HG03159 (cell line): ENCODE measurements around the gene GATA2.

ENCODE experiments used
- ATAC-seq: cut with Tn5 transposase; IDR thresholded peaks from one replicate; pipeline ENCODE4 v1.9.1; 2021; ENCODE audit warnings: mild to moderate bottlenecking, moderate library complexity; ENCODE audit not compliant: unreplicated experiment

Gene GATA2

DNA sequence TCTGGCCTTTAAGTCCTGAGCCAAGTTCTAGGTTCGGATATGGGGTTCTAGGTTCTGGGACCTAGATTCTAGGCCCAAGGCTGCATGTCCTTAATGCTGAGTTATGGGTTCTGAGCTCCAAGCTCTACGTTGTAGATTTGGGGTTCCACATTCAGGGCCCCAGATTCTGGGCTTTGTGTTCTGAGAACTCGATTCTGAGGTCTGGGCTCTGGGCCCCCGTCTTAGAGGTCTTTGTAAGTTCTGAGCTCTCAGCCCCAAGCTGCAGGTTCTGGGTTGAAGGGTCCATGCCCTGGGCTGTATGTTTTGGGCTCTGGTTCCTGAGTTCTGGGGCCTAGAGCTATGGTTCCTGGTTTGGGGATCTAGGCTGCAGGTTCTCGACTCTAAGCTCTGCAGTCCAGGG is 16.3 kb downstream of the GATA2 start:
- no peak for ATAC-seq

DNA sequence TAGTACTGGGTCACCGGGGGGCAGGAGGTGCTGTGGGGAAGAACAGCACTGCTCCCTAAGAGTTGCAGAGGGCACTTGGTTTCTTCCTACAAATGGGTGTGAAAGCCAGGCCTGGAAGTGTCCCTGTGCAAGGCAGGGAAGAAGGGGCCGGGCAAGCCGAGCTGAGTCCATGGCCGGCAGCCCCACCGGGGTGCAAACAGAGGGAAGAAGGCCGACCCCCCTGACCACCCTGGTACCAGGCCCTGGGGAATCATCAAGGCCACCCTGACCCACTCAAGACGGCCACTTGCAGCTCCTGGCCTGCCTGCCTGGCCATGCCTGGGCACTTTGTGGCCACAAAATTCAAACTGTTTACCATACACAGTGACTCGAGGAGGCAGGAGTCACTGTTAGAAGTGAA is 17.6 kb downstream of the GATA2 start:
- ATAC-seq: no peak

DNA sequence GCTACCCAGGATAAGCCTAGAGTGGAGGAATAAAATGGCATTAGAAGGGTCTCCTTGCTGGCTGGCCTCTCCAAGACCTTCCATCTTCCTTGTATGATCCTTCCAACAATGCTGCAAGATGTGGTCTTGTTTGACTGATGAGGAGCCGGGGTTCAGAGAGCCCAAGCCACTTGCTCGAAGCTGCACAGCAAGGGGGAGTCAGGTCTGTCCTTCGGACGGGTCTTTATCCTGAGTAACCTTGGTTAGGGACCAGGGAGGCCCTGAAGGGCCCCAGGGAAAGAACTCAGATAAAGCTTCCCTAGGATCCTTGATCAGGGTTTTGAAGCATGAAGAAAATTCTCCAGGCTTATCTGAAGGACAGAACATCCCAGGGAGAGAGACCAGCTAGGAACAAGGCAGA is 19.3 kb downstream of the GATA2 start:
- ATAC-seq: no peak

DNA sequence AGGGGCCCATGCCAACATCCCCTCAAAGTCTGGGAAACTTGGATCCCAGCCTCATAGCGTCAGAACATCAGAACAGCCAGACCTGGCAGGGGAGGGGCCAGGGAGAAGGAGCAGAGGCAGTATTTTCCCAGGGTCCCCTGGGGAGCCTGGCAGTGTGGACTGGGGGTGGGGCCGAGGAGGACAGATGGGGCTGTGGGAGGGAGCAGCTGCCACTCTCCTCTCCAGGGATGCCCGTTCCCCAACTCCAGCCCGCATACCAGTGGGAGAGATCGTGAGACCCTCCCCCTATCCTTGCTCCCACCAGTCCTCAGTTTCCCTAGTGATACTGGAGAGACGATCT is 19.9 kb downstream of the GATA2 start:
- ATAC-seq: no peak

DNA sequence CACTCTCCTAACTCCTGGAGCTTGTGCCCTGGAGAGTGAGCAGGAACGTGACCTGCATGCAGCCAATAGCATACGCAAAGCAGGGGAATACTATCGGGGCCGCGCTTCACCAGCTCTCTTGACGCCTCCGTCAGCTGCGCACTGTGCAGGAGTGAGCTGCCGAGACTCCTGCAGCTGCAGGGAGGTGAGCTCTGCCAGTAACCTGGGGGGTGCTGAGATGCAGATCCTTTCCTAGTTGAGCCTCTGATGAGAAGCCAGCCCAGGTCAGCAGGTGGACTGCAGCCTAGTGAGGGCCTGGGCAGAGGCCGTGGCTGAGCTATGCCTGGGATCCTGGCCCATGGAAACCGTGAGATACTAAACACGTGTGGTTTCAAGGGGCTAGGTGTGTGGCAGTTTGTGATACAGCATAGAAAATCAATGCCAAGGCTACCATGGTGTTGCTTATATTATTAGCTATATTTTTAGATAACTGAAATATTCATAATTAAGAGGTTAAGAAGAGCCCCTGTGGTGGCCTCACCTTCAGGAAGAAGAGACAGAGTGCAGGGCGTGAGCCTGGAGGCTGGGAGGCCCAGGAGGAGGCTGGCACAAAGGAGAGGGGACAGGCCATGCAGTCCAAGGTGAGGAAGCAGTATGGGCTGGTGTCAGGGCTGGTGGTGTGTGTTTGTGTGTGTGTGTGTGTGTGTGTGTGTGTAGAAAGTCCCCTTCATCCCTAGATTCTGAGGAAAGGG is 20.4 kb downstream of the GATA2 start:
- ATAC-seq: no peak

DNA sequence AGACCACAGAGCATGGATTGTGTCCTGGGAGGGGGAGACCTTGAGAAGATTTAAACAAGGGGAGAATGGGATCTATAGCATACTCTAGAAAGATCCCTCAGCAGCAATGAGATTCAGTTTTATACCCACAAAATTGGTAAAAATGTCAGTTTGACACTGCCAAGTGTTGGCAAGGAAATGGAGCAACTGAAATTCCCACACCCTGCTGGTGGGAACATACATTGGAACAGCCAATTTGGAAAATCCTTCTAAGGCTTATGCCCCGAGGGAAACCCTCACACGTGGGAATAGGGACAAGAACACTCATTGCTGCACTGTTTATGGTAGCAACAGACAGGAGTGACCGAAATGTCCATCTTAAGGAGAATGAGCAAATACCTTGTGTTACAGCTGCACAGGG is 21.3 kb downstream of the GATA2 start:
- no peak for ATAC-seq

DNA sequence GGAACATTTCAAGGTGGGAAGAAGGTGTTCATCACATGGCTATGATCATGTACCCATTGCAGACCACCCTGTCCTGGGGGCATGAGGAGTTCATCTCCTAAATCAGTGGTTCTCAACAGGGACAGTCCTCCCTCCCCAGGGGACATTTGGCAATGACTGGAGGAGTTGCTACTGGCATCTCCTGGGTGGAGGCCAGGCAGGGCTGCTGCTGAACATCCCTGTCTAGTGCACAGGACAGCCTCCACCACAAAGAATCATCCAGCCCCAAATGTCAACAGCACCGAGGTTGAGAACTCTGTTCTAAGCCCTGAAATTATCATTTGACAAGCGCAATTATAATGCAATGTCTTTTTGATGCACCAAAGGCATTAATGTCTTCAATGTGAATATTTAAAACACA is 21.9 kb downstream of the GATA2 start:
- no peak for ATAC-seq

DNA sequence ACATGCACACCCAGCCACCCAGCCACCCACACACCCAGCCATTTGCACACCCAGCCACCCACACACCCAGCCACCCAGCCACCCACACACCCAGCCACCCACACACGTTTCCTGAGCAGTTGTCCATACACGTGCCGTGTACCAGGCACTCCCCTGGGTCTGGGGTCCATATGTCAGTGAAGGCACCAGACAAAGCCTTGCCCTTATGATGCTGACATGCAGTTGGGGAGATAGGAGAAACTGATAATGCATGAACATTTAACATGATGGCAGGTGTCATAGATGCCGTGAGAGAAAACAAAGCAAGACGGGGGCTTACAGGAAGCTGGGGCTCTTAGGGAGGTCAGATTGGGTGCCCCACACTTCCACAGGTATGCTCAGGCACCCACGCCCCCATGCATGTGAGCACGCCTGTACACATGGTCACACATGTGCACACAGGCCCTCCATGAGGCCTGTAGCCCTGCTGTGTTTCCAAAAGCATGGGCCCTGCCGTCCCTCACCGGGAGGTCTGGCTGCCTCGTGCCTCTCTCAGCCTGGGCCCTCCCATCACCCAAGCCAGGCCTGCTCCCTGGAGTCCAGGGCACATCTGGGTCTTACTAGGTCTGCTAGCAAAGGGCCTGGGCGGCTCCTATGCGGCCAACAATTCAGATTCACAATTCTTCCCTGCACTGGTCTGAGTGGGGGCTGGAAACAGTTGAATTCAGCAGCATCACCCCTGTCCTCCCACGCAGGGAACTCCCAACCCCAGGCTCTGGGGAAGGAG is 22.7 kb downstream of the GATA2 start:
- no peak for ATAC-seq

DNA sequence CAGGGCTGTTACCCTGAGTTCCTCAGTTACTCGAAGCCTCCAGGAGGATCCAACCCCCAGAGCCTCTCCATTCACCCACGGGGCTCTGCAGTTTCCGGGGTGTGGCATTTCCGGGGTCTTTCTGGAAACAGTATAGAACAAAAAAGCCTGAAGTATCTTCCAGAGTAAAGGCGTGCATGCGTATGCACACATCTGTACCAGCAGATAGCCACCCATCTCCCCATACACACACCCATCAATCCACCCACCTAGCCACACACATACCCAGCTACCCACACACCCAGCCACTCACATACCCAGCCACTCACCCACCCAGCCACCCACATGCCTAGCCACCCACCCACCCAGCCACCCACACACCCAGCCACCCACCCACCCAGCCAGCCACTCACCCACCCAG is 23.4 kb downstream of the GATA2 start:
- no peak for ATAC-seq

DNA sequence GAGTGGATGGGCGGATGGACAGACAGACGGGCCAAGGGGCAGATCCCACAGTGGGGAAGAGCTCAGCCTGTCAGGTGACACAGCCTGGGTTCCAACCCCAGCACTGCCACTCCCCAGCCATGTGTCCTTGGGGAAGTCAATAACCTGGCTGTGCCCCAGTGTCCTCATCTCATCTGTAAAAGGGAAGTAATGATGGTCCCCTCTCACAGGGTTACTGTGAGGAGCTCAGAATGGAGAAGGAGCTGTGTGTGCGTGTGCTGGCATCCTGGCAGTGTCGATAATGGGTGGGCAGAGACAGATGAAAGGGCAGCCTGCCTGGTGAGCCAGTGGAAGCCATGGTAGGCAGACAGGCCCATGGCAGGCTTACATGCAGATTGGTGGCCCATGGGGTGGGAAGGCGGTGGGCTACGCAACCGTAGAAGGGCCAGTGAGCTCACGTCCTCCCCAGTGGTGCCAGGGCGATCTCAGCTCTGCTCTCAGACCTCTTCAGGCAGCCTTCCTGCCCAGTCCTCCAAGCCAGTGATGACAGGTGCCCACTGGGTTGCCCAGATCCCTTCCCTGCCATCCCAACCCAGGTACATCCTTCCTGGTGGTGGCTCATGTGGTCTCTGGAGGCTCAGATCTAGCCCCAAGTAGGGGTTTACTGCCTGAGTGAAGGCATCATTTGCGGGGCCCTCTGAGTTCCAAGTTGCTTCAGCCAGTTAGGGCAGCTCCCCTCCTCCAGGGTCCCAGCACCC is 24.0 kb downstream of the GATA2 start:
- ATAC-seq: no peak

DNA sequence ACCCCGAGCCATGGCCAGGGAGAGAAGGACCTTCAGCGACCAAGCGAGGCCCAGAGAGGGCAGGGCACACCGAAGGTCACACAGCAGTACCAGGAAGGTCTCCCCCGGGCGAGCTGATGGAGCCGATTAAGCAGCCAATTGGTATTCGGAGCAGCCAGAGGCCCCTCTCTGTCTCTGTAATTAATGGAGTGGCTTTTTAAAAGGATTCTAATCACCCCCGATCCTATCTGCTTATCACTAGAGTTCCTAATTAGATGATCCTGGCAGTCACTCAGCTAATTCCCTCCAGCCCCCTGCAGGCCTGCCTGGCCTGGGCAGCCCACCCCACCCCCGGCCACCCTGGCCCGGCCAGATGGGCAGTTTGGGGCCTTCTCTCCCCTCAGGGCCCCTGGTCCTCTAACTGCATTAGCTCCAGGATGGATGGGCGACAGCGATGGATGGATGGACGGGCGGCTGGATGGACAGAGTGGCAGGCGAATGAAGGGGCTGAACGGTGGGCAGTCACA is 24.7 kb downstream of the GATA2 start:
- ATAC-seq: no peak

DNA sequence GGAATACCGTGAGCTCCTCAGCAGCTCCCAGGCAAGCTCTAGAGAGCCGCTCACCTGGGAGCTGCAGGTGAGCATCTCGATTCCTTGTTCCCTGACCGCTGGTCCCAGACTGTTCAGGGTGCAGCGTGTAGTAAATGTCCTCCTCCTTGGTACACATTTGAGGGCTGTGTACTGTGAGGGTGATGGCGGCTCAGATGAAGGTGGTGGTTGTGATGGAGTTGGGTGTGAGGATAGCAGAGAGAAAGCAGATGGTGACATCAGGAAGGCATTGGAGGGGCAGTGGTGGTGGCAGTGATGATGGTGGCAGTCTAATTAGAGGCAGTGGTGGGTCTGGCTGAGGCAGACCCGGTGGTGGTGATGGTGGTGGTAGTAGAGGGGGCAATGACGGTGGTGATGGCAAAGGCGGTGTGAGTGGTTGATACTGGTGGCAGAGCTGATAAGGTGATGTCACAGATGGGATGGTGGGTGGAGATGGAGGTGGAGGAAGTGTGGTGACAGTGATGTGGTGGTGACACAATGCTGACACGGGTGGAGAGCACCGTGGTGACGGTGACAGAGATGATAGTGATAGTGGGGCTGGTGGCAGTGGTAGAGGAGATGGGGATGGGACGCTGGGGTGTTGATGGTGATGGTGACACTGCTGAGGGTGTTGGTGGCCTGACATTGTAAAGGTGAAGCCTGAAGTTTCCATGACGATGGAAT is 26.0 kb downstream of the GATA2 start, which contains the start of gene DNAJB8:
DNAJB8 (minus strand) TSS at position 51 of the 702 bp plus-strand sequence. CDS start 3,645 bp downstream, outside the sequence.
- no peak for ATAC-seq

DNA sequence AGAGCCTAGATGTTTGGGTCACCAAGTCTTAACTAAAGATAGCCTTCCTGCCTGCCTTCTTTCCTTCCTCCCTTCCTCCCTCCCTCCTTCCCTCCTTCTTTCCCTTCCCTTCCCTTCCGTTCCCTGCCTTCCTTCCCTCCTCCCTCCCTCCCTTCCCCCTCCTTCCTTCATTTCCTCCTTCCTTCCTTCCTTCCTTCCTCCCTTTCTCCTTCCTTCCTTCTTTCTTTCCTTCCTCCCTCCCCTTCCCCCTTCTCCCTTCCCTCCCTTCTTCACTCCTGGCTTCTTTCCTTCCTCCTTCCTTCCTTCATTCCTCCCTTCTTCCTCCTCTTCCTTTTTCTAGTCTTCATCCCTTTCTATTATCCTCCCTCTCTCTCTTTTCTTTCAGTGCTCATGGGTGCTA is 28.3 kb downstream of the GATA2 start:
- no peak for ATAC-seq

DNA sequence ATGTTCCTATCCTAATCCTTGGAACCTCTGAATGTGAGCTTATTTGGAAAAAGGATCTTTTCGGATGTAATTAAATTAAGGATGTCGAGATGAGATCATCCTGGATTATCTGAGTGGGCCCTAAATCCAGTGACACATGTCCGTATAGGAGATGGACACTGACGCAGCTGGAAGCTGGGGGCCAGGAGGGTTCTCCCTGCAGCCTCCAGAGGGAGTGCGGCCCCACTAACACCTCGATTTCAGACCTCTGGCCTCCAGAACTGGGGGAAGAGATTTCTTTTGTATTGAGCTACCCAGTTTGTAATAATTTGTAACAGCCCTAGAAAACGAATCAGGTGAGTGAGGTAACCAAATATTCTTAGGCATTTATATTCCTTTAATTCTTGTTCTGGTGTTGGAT is 28.8 kb downstream of the GATA2 start:
- no peak for ATAC-seq

DNA sequence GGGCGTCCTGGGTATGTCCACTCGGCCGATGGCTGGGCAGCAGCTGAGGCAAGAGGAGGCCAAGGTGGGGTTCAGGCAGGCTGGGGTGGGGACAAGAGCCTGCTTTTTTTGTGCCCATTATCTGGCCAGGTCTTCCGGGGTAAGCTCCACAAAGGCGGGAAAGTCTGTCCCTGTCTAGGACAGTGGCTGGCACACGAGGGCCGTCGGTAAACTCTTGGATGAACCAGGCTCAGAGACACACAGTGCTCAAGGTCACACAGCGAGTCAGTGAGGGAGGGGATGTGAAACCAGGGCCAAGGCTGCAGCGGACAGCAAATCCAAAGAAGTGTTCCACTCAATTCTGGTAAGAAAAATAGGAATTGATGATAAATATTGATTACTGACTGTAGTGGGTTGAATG is 29.2 kb downstream of the GATA2 start:
- ATAC-seq: no peak

DNA sequence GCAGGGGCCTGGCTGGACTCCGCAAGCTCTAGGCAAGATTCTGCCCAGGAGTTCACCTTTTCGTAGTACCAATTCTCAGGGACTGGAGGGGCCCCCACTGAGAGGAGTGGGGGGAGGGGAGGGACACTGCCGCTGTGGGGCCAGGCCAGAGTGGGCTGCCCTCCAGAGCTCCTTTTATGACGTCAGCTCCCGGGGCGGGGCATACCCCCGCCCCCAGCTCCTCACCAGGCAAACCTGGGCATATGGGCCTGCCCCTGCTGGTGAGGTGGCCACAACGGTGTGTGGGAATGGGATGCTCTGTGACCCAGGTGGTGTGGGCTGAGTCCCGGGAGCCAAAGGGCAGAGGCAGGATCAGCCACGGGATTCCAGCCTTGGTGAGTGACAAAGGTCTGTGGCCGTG is 29.6 kb downstream of the GATA2 start:
- ATAC-seq: no peak

DNA sequence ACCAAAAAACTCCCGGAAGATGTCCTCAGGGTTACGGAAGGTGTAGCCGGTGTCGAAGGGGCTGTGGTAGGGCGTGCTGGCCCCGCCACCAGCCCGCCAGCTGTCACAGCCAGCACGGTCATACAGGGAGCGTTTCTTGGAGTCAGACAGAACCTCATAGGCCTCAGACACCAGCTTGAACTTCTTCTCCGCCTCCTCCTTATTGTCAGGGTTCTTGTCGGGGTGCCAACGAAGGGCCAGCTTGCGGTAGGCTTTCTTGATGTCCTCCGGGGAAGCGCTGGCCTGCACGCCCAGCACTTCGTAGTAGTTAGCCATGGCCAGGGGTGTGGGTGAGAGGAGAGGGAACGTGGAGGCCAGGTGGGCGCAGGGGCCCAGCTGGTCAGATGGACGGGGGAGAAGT is 30.1 kb downstream of the GATA2 start:
- ATAC-seq: no peak

DNA sequence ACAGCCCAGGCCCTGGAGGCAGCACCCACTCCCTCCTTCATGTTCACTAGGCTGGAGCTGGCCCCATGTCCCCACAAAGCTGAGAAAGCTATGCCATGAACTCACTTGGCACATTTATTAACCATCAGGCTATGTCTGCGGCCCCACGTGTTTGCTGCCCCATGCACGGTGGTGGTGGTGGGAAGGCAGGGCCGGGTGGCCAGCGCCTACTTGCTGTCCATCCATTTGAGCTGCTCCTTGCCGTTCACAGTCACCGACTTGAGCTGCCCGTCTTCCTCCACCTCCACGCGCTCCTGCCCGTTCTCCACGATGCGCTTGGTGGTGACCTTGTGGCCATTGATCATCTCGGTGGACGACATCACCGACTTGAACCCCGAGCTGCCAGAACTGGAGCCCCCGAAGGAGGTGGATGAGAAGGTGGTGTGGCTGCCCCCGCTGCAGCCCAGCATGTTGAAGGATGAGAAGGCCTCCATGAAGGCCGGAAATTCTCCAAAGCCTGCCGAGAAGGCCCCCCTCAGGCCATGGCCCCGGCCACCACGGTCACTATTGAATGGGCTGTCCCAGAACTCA is 30.6 kb downstream of the GATA2 start:
- no peak for ATAC-seq

DNA sequence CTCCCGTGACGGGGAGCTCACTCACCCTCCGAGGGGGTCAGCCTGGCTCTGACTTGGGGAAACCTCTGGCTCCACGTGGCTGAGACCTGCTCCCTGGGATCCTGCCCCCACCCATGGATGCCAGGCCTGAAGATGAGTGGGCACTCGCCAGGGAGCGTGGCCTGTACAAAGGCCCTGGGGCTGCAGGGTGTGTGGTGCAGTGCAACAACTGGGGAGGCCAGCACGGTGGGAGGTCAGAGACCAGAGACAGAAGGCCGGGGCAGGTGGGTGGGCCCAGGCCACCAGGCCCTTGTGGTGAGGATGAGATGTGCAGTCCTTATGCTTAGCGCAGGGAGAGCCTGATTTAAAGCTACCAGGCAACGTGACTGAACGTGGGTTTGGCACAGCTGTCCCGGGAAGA is 31.3 kb downstream of the GATA2 start:
- ATAC-seq: no peak

DNA sequence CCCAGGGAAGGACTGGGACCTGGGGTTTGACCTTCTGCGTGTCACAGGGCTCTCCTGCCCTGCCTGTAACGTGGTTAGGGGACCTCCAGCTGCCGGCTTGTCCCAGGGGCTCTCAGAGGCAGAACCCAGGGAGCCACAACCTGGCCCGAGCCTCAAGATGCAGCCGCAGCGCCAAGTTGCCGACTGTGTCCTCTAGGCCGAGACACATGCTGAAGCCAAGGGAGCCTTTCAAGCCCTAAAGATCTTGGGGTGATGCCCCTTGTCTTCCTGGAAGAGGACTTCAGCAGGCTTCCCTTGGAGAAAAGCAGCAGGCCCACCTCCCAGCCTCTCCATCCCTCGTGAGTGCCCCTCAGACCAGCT is 33.6 kb downstream of the GATA2 start:
- ATAC-seq: no peak
